Hematopoietic multipotent progenitor cell treated with erythropoietin and hydrocortisone succinate and interleukin-3 and kit ligand, for 8 days (in vitro differentiated cells): Measurements from ENCODE around the gene LRRC26.

ENCODE experiments used
- DNase-seq: peaks from one replicate; pipeline ENCODE4 v3.0.0-alpha.2; 2015

Gene LRRC26

GRCh38 chr9:137198902-137199283 is 29.0 kb upstream of the LRRC26 start:
- DNase-seq = no peak

GRCh38 chr9:137198051-137198901 is 28.4 kb upstream of the LRRC26 start:
- DNase-seq = no peak

GRCh38 chr9:137195525-137196220 is 25.8 kb upstream of the LRRC26 start:
- no peak for DNase-seq

DNA sequence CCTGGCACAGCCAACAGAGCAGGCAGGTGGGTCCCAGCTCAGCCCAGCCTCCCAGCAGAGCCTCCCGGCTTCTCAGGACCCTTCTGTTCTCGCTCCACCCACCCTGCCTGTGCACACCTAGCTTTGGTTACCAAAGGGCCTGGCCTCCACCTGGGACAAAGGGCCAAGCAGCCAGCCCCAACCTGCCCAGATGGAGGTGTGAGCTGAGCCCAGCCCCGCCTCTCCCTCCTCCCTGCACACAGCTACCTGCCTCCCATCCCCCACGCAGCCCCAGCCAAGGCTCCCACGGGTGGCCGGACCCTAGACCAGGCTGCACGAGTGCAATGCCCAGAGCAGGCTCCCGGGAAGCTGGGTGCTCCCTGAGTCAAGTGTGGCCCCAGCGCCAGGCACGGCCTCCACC is 25.1 kb upstream of the LRRC26 start:
- DNase-seq = no peak

GRCh38 chr9:137194388-137194787 is 24.5 kb upstream of the LRRC26 start:
- no peak for DNase-seq

GRCh38 chr9:137193771-137194170 is 23.9 kb upstream of the LRRC26 start:
- DNase-seq = no peak

DNA sequence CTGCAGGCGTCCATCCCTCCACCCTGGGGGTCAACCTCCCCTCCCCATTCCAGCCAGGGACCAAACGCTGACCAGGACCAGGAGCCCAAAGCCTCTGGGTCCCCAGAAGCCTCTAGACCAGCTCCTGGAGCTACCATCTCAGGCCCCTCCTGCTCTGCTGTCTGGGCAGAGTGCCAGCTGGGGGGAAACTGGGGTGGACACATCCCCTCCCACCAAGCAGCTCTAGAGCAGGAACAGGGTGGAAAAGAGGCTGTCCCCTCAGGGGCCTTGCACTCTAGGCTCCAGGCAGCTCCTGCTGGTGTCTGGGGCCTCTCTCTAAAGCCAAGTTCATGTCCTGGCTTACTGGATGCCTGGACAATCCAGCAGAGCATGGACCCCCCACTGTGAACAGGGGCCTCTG is 23.0 kb upstream of the LRRC26 start:
- no peak for DNase-seq

- no peak for DNase-seq
These were observed 22.6 kb upstream of the LRRC26 start for GRCh38 chr9:137192448-137192780.

GRCh38 chr9:137191691-137192447 is 22.0 kb upstream of the LRRC26 start:
- no peak for DNase-seq

GRCh38 chr9:137191245-137191644 is 21.4 kb upstream of the LRRC26 start:
- no peak for DNase-seq

- no peak for DNase-seq
These were observed 20.5 kb upstream of the LRRC26 start for GRCh38 chr9:137190315-137190856.

DNA sequence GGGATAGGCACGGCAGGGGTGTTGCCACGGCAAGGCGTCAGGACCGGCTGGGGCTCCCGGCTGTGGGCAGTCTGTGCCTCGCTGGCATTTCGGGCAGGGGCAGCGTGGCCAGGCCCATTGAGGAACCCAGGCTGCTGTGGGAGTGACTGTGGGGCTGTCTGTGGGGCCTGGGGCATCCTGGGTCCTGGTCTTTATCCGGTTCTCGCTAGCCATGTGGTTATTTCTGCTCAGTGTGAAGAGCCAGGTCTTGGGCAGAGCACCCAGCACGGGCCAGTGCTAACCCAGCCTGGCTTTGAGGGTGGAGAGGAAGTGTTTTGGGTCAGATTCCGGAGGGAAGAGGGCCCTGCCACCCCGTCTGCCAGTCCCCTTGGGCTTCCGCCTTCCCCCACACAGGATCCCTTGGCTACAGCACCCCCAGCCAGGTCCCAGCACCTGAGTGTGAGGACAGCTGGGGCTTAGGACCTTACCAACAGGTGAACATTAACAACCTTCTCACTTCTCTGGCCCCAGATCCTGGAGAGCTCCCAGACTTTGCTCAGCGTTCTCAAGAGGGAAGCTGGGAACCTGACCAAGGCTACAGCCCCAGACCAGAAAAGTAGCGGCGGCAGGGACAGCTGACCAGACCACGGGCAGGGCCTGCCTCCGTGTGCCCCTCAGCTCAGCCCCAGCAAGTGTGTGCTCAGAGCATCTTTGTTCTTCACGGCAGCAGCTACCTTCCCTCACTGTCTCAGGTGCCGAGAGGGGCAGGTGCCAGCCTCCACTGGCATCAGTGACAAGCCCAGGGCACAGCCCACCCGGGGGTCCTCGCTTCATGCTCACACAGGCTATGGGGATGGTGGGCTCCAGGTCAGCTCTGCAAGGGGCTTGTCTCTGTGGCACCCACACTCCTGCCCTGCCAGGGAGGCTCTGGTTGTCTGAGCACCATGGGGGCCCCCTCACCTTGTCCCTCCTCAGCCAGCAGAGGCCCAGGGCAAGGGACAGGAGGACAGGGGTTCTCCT is 19.7 kb upstream of the LRRC26 start:
- no peak for DNase-seq

- DNase-seq = peak; percentile 92
These were observed 18.8 kb upstream of the LRRC26 start, which contains the start of the genes ANAPC2 and SSNA1 for GRCh38 chr9:137188490-137189296. Gene ANAPC2, minus strand, starts transcription at chr9:137188560. Its CDS starts 28 bp downstream, at chr9:137188532. Gene SSNA1, plus strand, starts transcription at chr9:137188676. Its CDS starts 51 bp downstream, at chr9:137188727.

GRCh38 chr9:137188086-137188489 is 18.2 kb upstream of the LRRC26 start:
- DNase-seq = no peak

GRCh38 chr9:137187386-137187785 is 17.5 kb upstream of the LRRC26 start:
- no peak for DNase-seq

DNA sequence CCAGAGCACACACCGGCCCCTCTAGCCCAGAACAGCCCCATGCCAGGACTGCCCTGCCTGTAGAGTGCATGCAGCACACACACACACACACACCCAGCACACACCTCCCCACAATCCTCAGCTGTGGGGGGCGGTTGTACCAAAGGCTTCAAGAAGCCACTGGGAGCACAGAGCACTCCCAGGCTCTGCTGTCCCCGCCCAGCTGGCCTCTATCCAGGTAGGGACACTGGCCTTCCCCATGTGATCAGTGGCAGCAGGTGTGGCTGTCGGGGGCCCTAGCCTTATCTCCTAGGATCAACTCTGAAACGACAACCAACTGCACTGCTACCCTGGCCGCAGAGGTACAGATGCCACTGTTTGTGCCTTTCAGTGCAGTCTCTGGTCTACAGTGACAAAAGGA is 16.5 kb upstream of the LRRC26 start:
- peak; percentile 59 for DNase-seq

DNA sequence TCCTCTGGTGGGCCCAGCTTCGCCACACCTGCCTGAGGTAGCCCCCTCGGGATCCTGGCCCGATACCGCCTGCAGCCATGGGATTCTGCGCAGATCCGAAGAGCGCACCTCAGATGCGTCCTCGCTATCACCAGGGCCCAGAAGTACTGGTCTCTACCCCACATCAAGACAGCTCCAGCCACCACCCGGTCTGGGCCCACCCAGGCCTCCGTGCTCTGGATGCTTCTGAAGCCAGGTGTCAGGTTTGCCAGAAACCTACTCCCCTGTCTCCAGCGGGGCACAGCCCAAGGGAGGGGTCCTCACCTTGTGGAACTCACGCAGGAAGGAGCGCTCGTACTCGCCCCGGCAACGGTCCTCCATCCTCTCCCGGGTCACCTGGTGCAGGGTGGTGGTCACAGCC is 16.1 kb upstream of the LRRC26 start:
- DNase-seq = no peak

- DNase-seq = no peak
These were observed 15.2 kb upstream of the LRRC26 start for GRCh38 chr9:137184881-137185660.

DNA sequence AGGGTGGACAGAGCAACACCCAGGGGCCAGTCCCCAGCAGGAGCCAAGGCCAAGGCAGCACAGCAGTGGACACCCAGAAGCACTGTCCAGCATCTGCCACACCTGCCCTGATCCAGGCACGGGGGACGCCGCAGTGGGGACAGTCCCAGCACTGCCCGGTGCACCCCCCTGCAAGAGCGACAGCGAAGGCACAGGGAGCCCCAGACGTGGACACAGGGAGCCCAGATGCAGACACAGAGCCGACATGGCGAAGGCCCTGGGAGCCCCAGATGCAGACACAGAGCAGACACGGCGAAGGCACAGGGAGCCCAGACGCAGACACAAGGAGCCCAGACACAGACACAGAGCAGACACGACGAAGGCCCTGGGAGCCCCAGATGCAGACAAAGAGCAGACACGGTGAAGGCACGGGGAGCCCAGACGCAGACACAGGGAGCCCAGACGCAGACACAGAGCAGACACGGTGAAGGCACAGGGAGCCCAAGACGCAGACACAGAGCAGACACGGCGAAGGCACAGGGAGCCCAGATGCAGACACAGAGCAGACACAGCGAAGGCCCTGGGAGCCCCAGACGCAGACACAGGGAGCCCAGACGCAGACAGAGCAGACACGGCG is 14.2 kb upstream of the LRRC26 start:
- no peak for DNase-seq

DNA sequence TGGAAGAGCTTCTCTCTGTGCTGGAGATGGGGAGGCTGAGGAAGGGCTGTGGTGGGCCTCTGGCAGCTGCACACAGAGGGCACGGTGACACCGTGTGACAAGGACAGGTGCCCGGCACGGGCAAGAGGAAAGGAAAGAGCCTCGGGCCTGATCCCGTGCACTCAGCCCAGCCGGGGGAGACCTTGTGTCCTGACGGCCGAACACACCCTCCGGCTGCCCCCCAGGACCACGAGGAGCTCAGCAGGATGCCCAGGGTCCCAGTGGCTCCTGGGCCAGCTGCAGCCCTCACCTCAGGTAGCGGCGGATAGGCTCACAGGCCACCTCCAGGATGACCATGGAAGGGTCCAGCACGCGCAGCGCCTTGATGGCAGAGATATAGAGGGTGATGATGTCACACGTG is 13.0 kb upstream of the LRRC26 start:
- DNase-seq = no peak
